T-helper 1 cell treated with Interleukin-12 subunit alpha and Interleukin-12 subunit beta and Interleukin-4 antibody, amounts not matched to agents 30 μg/mL and 1 μg/mL, for 36 hours (primary cell): ENCODE measurements around the gene WDR11.
"Not testable (repeated sequence)": the region's sequence is repeated elsewhere in the genome, so short reads cannot be mapped to it uniquely, and the experiment has no call there.

ENCODE experiments used
- H3K27ac Mint-ChIP-seq: one replicate; pipeline ENCODE4 v1.8.0; 2021; ENCODE audit warnings: mild to moderate bottlenecking, mixed read lengths
- H3K27me3 Mint-ChIP-seq: one replicate; pipeline ENCODE4 v1.8.0; 2021; ENCODE audit warnings: low read depth, mixed read lengths
- H3K36me3 Mint-ChIP-seq: one replicate; pipeline ENCODE4 v1.8.0; 2021; ENCODE audit warnings: low read depth, mixed read lengths
- H3K4me1 Mint-ChIP-seq: one replicate; pipeline ENCODE4 v1.8.0; 2021; ENCODE audit warnings: low read depth, mixed read lengths
- H3K4me3 Mint-ChIP-seq: one replicate; pipeline ENCODE4 v1.8.0; 2021; ENCODE audit warnings: mild to moderate bottlenecking, moderate library complexity, mixed read lengths
- H3K9me3 Mint-ChIP-seq: one replicate; pipeline ENCODE4 v1.8.0; 2021; ENCODE audit warnings: mixed read lengths

Gene WDR11

DNA sequence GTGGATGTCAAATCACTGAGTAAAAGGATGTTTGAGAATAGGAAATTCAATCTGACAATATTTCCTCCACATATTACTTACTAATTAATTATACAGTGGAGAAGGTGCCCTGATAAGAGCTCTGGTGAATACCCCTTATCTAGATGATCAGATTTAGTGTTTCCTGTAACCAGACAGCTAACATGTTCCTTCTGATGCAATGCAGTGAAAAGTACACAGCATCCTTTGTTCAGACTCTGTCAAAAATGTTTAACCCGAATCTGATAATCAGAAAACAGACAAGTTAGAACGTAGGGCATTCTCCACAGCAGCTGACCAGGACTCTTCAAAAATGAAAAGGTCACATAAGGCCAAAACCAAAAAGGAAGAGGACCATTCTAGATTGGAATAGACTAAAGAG is 46.2 kb downstream of the WDR11 start:
- Mint-ChIP-seq H3K4me3 (no peak overlapping the region), H3K27ac (no peak overlapping the region), H3K4me1 (peaks cover 4% of the 10 kb centered on the region), H3K9me3 (no peaks in the 10 kb centered on the region), H3K27me3 (no peaks in the 10 kb centered on the region), H3K36me3 (peaks cover 29% of the 10 kb centered on the region)

DNA sequence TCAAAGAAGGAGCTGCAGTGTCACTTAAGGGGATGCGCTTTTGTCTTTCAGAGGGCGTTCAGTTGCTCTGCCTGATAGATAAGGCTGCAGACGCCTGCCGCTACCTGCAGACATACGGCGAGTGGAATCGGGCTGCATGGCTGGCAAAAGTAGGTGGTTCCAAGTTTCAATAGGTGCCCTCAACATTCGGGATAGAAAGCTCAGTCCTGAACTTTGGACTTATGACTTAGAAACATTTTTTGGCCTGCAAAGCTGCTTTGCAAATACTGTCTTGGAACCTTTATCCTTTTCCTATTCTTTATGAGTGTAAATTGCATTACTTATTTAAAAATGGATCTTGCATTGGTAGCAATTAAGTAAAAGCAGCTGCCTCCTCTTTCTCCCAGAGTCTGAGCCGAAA is 54.1 kb downstream of the WDR11 start:
- Mint-ChIP-seq H3K4me1 (no peaks in the 10 kb centered on the region), H3K4me3 (no peak overlapping the region), H3K36me3 (peaks cover 54% of the 10 kb centered on the region), H3K27ac (no peak overlapping the region), H3K27me3 (no peaks in the 10 kb centered on the region), H3K9me3 (peaks cover 14% of the 10 kb centered on the region)

DNA sequence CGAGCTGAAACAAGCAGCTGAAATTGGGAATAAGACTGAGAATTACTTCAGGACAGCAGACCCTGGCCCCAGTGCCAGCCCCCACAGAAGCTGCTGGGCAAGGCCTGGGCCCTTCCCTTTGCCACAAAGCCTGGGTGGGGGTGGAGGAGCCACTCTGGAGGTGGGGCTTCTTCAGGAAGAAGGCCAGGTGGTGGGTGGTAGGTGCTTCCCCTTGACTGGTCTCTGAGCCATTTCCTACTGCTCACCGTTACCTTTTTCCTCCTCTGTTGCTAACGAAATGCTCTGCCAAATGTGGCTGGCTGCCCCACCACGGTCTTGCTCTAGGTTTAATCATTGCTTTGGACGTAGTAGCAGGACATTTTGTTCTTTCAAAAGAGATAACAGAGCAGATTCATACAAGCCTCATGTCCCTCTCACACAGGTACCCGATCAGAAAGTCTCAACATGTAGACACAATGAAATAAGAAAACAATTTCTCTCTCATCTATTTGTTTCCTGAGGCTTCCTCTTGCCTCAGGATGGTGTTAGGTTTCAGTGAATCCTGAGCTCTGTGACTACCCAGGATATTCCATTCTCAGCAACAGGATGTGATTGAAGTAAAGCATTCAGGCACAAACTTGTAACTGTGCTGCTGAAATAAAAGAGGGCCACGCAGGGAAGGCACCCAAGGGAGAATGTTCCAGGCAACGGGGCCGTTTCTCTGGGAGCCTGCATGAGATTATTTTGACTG is 66.5 kb downstream of the WDR11 start:
- H3K27me3 Mint-ChIP-seq: no peaks in the 10 kb centered on the region
- H3K4me3 Mint-ChIP-seq: no peak overlapping the region
- H3K9me3 Mint-ChIP-seq: peaks cover 14% of the 10 kb centered on the region
- H3K27ac Mint-ChIP-seq: no peak overlapping the region
- H3K36me3 Mint-ChIP-seq: no peaks in the 10 kb centered on the region
- no peaks in the 10 kb centered on the region for H3K4me1 Mint-ChIP-seq

DNA sequence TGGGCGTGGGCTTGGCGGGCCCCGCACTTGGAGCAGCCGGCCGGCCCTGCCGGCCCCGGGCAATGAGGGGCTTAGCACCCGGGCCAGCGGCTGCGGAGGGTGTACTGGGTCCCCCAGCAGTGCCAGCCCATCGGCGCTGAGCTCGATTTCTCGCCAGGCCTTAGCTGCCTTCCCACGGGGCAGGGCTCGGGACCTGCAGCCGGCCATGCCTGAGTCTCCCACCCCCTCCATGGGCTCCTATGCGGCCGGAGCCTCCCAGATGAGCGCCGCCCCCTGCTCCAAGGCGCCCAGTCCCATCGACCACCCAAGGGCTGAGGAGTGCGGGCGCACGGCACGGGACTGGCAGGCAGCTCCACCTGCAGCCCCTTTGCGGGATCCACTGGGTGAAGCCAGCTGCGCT is 72.7 kb downstream of the WDR11 start:
- not testable (repeated sequence) for H3K36me3 Mint-ChIP-seq, H3K4me3 Mint-ChIP-seq, H3K4me1 Mint-ChIP-seq, H3K27me3 Mint-ChIP-seq, H3K27ac Mint-ChIP-seq, H3K9me3 Mint-ChIP-seq

DNA sequence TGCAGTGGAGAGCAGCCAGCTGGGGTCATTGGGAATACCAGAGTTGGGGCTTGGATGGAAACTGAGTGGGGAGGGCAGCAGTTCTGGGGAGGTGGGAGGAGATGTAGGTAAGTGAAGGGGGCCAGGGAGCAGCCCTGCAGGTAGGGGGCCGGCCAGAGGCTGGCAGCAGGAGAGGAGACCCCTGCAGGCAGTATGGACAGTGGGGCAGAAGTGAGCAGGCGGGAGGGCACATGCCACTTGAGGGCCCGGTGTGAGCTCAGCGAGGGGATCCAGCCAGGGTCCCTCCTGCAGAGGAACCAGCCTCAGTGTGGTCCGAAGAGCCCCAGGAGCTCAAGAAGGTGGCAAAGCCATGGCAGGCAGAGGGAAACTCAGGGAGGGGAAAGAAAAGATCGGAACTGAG is 75.4 kb downstream of the WDR11 start:
- no peak overlapping the region for H3K27ac Mint-ChIP-seq
- H3K27me3 Mint-ChIP-seq: no peaks in the 10 kb centered on the region
- H3K4me1 Mint-ChIP-seq: no peaks in the 10 kb centered on the region
- H3K4me3 Mint-ChIP-seq: no peak overlapping the region
- no peaks in the 10 kb centered on the region for H3K9me3 Mint-ChIP-seq
- no peaks in the 10 kb centered on the region for H3K36me3 Mint-ChIP-seq

DNA sequence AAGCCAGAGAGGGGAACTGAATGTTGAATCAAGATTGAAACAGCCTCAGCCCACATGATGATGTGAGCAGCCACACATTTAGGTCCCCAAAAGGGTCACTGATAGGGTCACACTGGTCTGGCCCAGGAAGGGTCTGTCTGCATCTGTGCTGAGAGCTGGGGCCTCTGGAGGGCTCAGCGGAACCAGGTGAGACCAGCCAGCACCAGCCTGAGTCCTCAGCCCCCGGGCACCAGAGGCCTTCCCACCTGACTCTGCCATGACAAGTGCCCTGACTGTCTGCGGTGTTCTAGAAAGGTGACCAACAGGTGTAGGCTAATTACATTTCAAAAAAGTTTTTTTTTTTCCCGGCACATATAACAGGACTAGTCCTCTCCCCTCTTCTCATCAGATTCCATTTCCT is 76.2 kb downstream of the WDR11 start:
- no peak overlapping the region for H3K27ac Mint-ChIP-seq
- no peak overlapping the region for H3K4me3 Mint-ChIP-seq
- H3K27me3 Mint-ChIP-seq: no peaks in the 10 kb centered on the region
- H3K36me3 Mint-ChIP-seq: no peaks in the 10 kb centered on the region
- no peaks in the 10 kb centered on the region for H3K4me1 Mint-ChIP-seq
- H3K9me3 Mint-ChIP-seq: no peaks in the 10 kb centered on the region

DNA sequence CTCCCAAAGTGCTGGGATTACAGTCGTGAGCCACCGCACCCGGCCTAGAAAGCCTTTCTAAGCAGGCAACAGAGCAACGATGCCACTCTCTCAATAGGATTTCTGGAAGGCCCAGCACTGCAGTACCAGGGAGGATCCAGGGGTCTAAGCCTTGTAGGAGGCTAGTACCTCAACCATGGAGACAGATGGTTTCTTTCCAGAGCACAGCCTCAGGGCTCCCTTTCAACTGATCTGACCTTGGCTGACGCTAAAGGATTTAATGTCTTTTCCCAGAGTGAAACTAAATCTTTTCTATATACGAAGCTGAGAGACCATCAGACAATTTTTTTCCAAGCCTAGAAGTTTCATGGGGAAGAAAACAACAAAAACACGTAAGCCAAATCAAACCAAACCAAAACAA is 78.0 kb downstream of the WDR11 start:
- no peaks in the 10 kb centered on the region for H3K9me3 Mint-ChIP-seq
- H3K27me3 Mint-ChIP-seq: peaks cover 3% of the 10 kb centered on the region
- H3K4me1 Mint-ChIP-seq: no peaks in the 10 kb centered on the region
- no peak overlapping the region for H3K27ac Mint-ChIP-seq
- H3K4me3 Mint-ChIP-seq: no peak overlapping the region
- no peaks in the 10 kb centered on the region for H3K36me3 Mint-ChIP-seq

DNA sequence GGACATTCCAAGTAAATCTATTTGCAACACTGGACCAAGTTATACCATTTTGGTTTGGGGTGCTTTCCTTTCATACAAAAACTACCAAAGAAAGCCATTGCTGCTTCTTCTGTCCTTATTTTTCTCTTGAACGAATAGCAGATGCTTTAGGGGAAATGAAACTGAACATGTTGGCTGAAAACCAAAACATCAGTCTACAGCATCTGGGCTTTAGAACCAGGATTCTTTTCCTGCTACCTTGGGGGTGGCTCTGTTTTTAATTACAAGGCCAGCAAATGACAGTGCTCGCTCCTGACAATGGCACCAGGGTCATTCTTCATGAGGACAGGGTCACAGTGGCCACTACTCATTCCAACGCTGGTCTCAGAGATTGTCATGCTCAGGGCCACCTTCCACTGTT is 80.3 kb downstream of the WDR11 start:
- H3K27me3 Mint-ChIP-seq: peaks cover 3% of the 10 kb centered on the region
- no peak overlapping the region for H3K27ac Mint-ChIP-seq
- H3K36me3 Mint-ChIP-seq: no peaks in the 10 kb centered on the region
- H3K9me3 Mint-ChIP-seq: no peaks in the 10 kb centered on the region
- H3K4me3 Mint-ChIP-seq: no peak overlapping the region
- H3K4me1 Mint-ChIP-seq: no peaks in the 10 kb centered on the region

DNA sequence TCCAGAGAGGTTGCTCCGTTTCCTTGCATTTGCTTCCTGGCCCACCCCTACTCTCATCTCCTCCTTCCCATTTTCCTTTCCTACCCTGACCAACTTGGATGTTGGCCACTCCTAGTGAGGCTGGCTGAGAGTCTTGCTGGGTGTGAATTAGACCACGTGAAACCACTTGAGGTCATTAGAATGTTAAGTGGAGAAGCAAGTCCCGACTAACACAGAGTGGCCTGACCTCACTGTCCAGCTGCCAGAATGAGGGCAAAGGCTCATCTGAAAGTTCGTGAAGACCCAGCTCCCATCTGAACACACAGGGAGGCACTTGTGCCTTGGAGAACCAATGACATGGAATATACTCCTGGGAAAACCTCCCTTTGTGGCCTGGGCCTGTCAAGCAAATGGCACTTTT is 80.8 kb downstream of the WDR11 start:
- Mint-ChIP-seq H3K4me1 (no peaks in the 10 kb centered on the region), H3K36me3 (no peaks in the 10 kb centered on the region), H3K4me3 (no peak overlapping the region), H3K9me3 (no peaks in the 10 kb centered on the region), H3K27me3 (peaks cover 3% of the 10 kb centered on the region), H3K27ac (no peak overlapping the region)

DNA sequence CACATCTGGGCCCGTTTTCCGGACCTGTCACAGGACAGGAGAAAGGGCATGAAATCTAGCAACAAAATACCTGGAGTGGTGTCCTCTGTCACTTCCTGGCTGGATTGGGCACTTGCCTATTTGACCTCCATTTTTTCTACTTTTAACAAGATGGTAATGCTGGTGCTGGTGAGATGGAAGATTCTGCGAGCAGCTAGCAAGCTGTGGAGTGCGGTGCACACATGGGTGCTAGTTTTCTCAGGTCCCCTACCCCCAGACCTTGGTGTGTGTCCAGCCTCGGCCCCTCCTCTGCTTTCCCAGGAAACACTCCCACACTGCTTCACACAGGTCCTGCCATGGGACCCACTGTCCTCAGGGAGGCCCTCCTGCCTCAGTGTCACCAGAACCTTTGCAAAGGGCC is 87.7 kb downstream of the WDR11 start:
- Mint-ChIP-seq H3K36me3 (no peaks in the 10 kb centered on the region), H3K9me3 (no peaks in the 10 kb centered on the region), H3K27me3 (no peaks in the 10 kb centered on the region), H3K4me3 (no peak overlapping the region), H3K4me1 (peaks cover 5% of the 10 kb centered on the region), H3K27ac (no peak overlapping the region)

DNA sequence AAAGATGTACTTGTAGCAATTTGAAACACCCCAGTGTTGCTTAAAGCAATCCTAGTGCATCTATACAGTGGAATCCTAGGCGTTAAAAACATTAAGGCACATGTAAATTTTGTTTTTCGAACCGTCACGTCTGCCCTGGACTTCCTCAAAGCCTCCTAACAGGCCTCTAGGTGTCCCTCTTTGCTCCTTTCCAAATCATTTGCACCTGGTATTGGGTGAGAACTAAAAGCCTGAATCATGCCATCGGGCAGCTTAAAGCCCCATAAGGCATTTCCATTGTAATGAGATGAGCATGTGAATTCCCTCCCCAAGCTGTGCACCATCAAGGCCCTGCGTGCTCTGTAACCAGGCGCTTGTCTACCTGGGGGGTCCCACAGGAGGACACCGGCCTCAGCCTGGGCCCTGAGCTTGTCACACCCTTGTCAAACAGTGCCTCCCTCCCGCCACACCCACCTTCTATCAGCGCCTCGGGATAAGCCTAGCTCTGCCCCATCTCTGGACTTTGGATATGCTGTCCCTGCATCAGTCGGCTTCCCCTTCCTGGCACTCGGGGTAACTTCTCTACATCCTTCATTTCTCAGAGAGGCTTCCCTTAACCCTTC is 89.2 kb downstream of the WDR11 start:
- Mint-ChIP-seq H3K27me3 (no peaks in the 10 kb centered on the region), H3K4me3 (no peak overlapping the region), H3K36me3 (no peaks in the 10 kb centered on the region), H3K4me1 (peaks cover 5% of the 10 kb centered on the region), H3K9me3 (no peaks in the 10 kb centered on the region), H3K27ac (no peak overlapping the region)

DNA sequence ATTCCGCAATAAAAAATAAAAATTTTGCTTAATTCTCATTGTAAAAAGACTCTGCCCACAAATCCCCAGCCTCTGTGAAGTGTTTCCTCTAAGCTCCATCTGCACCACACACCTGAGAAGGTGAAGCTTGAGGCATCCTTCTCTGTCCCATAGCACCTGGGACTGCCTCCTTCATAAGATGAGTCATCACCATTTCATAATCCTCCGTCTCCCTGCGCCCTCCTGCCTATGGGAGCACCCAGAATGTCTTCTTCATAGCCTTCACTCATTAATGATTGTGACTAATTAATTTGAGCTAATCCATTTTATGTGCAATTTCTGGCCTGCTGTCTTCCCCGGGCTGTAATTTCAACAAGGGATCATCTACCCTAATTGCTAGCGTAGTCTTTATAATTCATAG is 90.3 kb downstream of the WDR11 start:
- peaks cover 5% of the 10 kb centered on the region for H3K4me1 Mint-ChIP-seq
- no peaks in the 10 kb centered on the region for H3K36me3 Mint-ChIP-seq
- no peaks in the 10 kb centered on the region for H3K27me3 Mint-ChIP-seq
- no peaks in the 10 kb centered on the region for H3K9me3 Mint-ChIP-seq
- no peak overlapping the region for H3K27ac Mint-ChIP-seq
- H3K4me3 Mint-ChIP-seq: no peak overlapping the region

DNA sequence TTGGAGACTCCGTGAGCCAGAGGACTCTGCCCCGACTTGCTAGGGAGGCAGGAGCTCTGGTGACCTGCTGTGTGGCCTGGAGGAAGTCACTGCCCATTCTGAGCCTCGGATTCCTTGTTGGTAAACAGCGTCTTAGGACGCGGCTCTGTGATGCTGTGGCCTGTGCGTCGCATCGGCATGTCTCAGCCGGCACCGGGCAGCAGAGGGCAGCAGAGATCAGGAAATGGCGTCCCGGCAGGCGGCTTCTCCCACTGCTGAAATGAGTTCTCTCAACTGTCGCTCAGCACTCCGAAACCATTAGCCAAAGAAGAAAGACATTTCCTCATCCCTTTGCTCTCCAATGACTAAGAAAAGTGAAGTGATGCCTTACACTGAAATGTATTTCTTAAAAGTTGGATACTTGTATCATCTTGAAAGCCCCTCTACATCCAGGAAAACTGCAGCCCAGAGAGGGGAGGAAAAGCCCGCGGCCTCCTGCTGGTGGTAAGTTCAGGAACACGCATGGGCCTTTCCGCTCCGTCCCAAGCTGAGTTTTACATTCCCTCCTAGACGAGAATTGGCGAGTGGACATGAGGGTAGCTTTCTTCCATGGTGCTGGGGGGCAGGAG is 91.7 kb downstream of the WDR11 start:
- Mint-ChIP-seq H3K9me3 (no peaks in the 10 kb centered on the region), H3K27me3 (peaks cover 4% of the 10 kb centered on the region), H3K36me3 (no peaks in the 10 kb centered on the region), H3K4me3 (no peak overlapping the region), H3K27ac (no peak overlapping the region), H3K4me1 (peaks cover 5% of the 10 kb centered on the region)

DNA sequence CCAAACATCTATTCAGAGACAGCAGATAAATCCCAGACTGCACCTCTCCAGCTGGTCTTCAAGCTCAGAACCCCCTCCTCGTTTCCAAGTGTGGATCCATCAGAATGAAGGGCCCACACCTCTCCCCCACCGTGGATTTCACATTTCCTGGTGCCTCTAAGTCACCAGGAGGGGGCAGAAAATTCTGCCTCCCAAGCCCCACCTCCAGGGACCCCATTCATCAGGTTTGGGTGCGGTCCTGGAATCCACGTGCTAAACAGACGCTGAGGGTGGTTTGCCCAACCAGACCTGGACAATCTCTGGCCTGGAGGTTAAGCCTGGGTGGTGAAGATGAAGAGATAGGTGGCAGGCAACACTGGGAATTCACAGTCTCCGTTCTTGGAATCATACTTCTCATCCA is 92.4 kb downstream of the WDR11 start:
- no peak overlapping the region for H3K4me3 Mint-ChIP-seq
- no peaks in the 10 kb centered on the region for H3K36me3 Mint-ChIP-seq
- H3K9me3 Mint-ChIP-seq: no peaks in the 10 kb centered on the region
- peaks cover 5% of the 10 kb centered on the region for H3K4me1 Mint-ChIP-seq
- H3K27ac Mint-ChIP-seq: no peak overlapping the region
- H3K27me3 Mint-ChIP-seq: peaks cover 5% of the 10 kb centered on the region

DNA sequence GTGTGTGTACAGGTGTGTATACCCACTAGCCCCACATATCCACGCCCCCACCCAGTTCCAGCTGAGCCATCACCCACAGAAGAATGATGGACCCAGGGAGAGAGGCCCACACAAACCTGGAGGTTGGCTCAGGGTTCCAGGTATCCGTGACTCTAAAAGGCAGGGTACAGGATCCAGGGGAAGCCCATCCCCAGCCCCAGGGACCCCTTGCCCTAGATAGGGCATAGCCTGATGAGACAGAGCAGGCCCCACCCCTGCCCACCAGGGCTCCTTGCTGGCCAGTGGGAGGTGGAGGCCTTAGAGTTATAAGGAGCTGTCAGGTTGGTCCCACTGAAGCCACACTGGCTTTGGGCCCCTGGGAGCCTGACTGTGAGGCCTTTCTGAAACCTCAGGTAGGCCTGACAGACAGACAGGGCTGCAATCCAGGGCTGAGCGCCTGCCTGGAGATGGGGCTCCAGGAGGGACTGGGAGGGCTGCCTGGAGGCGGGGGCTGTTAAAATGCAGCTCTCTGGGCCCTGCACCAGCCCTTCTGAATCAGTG is 93.5 kb downstream of the WDR11 start:
- no peak overlapping the region for H3K27ac Mint-ChIP-seq
- peaks cover 11% of the 10 kb centered on the region for H3K27me3 Mint-ChIP-seq
- H3K36me3 Mint-ChIP-seq: no peaks in the 10 kb centered on the region
- no peak overlapping the region for H3K4me3 Mint-ChIP-seq
- peaks cover 6% of the 10 kb centered on the region for H3K4me1 Mint-ChIP-seq
- H3K9me3 Mint-ChIP-seq: no peaks in the 10 kb centered on the region
